ENCODE data around the gene PLXDC2.

PLXDC2 gene

GRCh38 chr10:20073167-20073566 lies 256.9 kb downstream of the PLXDC2 start:
- no peak for DNase-seq

GRCh38 chr10:20075713-20076112 lies 259.5 kb downstream of the PLXDC2 start:
- no peak for DNase-seq

- no peak for DNase-seq
These were observed 268.2 kb downstream of the PLXDC2 start for GRCh38 chr10:20084451-20084850.

- no peak for DNase-seq
These were observed 268.9 kb downstream of the PLXDC2 start for GRCh38 chr10:20085115-20085514.

GRCh38 chr10:20087353-20087752 lies 271.1 kb downstream of the PLXDC2 start:
- DNase-seq, result no peak

- no peak for DNase-seq
These were observed 271.9 kb downstream of the PLXDC2 start for GRCh38 chr10:20088061-20088701.

GRCh38 chr10:20089879-20090278 lies 273.6 kb downstream of the PLXDC2 start:
- no peak for DNase-seq

- no peak for DNase-seq
These were observed 274.6 kb downstream of the PLXDC2 start for GRCh38 chr10:20090831-20091230.

- DNase-seq, result no peak
These were observed 275.5 kb downstream of the PLXDC2 start for GRCh38 chr10:20091698-20092097.

GRCh38 chr10:20093600-20093999 lies 277.4 kb downstream of the PLXDC2 start:
- no peak for DNase-seq

GRCh38 chr10:20094226-20094976 lies 278.2 kb downstream of the PLXDC2 start:
- DNase-seq, result no peak

GRCh38 chr10:20100171-20100570 lies 283.9 kb downstream of the PLXDC2 start:
- DNase-seq, result no peak

- DNase-seq, result no peak
These were observed 289.0 kb downstream of the PLXDC2 start for GRCh38 chr10:20105236-20105635.

GRCh38 chr10:20105931-20106330 lies 289.7 kb downstream of the PLXDC2 start:
- no peak for DNase-seq

- no peak for DNase-seq
These were observed 291.8 kb downstream of the PLXDC2 start for GRCh38 chr10:20108021-20108420.

- no peak for DNase-seq
These were observed 293.4 kb downstream of the PLXDC2 start for GRCh38 chr10:20109613-20110012.

GRCh38 chr10:20110125-20111100 lies 294.2 kb downstream of the PLXDC2 start:
- no peak for DNase-seq

- no peak for DNase-seq
These were observed 297.9 kb downstream of the PLXDC2 start for GRCh38 chr10:20114179-20114578.

- no peak for DNase-seq
These were observed 299.7 kb downstream of the PLXDC2 start for GRCh38 chr10:20115894-20116293.

GRCh38 chr10:20117471-20117870 lies 301.2 kb downstream of the PLXDC2 start:
- DNase-seq, result no peak

- DNase-seq, result no peak
These were observed 301.9 kb downstream of the PLXDC2 start for GRCh38 chr10:20118119-20118518.

- peak; percentile 2 for DNase-seq
These were observed 312.6 kb downstream of the PLXDC2 start for GRCh38 chr10:20128811-20129210.

- DNase-seq, result no peak
These were observed 316.6 kb downstream of the PLXDC2 start for GRCh38 chr10:20132816-20133215.
